DLD1 (cell line): ENCODE results near the gene ROBO2.

Source experiments
- in situ Hi-C: cut with HindIII; loops from 2 replicates; pipeline ENCODE4 v1.10.0; 2017; ENCODE audit warnings: low sequenced_read_pairs

Gene ROBO2

GRCh38 chr3:77626157-77626556, 586.3 kb downstream of the ROBO2 start:
- in situ Hi-C loops = no loop called here

GRCh38 chr3:77648214-77648613, 608.3 kb downstream of the ROBO2 start:
- in situ Hi-C loops = no loop called here

GRCh38 chr3:77648664-77649063, 608.8 kb downstream of the ROBO2 start:
- in situ Hi-C loops = no loop called here

GRCh38 chr3:77652624-77653023, 612.7 kb downstream of the ROBO2 start:
- in situ Hi-C loops = no loop called here

- in situ Hi-C loops = no loop called here
Measured at GRCh38 chr3:77655396-77655795, 615.5 kb downstream of the ROBO2 start.

GRCh38 chr3:77660718-77661117, 620.8 kb downstream of the ROBO2 start:
- in situ Hi-C loops = no loop called here

GRCh38 chr3:77667901-77668300, 628.0 kb downstream of the ROBO2 start:
- in situ Hi-C loops = no loop called here

- in situ Hi-C loops = no loop called here
Measured at GRCh38 chr3:77668376-77668775, 628.5 kb downstream of the ROBO2 start.

- in situ Hi-C loops = no loop called here
Measured at GRCh38 chr3:77672016-77672415, 632.1 kb downstream of the ROBO2 start.

GRCh38 chr3:77682162-77682561, 642.3 kb downstream of the ROBO2 start:
- in situ Hi-C loops = no loop called here

- in situ Hi-C loops = no loop called here
Measured at GRCh38 chr3:77684115-77684514, 644.2 kb downstream of the ROBO2 start.

- in situ Hi-C loops = no loop called here
Measured at GRCh38 chr3:77685713-77686112, 645.8 kb downstream of the ROBO2 start.

GRCh38 chr3:77686560-77686959, 646.7 kb downstream of the ROBO2 start:
- in situ Hi-C loops = no loop called here

GRCh38 chr3:77687545-77687944, 647.6 kb downstream of the ROBO2 start:
- in situ Hi-C loops = no loop called here

- in situ Hi-C loops = no loop called here
Measured at GRCh38 chr3:77690284-77690845, 650.5 kb downstream of the ROBO2 start.

- in situ Hi-C loops = no loop called here
Measured at GRCh38 chr3:77693147-77693546, 653.2 kb downstream of the ROBO2 start.

- in situ Hi-C loops = no loop called here
Measured at GRCh38 chr3:77699125-77699691, 659.3 kb downstream of the ROBO2 start.
